OCI-M2 (cell line): Measurements from ENCODE around the gene LAMC1.
"Not testable (repeated sequence)": the region's sequence is repeated elsewhere in the genome, so short reads cannot be mapped to it uniquely, and the experiment has no call there.

Experiments
- DNase-seq: peaks from one replicate; lab custom pipeline; 2025; ENCODE audit not compliant: unreplicated experiment; lab: John Stamatoyannopoulos, UW

Gene LAMC1

GRCh38 chr1:183043254-183043653 lies 20.0 kb downstream of the LAMC1 start:
- no peak for DNase-seq

DNA sequence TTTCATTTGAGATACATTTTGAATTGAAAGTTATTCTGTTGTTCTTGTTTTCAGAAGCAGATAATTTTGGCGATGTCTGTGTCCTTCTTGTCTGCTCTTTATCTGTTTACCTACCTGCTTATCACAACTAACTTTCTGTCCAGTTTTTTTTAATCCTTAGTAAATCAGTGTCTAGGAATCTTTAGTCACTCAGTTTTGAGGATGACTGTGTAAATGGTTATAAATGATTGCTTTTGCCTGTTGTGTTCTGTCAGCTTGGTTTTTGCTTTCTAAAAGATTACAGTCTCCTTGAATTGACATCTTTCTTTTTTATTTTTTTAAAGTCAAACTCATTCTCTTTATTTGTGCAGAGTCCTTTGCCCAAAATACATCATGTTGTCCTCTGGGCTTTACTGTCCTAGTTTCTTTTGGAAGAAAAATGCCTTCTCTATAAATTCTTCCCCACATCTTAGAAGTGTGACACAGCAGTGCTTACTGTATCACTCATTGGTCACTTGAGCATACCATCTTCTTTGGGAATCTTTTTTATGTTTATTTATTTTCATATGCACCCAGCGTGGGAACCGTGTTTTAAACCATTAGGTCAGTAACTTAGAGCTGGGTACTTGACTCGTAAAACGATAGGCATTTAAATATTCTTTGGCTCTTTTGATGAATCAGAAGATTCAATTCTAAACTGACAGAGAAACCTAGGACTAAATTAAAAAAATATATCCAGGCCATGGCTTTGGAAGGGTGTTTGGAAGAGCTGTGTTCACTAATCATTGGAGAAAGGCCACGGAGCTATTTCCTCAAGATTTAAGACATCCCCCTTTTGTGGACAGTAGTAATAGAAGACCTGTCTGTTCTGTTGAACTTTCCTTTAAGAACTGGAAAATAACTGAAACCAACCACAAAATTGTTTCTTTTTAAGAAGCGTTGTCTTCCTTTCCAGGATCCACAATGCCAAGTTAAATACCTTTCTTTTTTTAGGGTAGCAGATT lies 20.9 kb downstream of the LAMC1 start:
- DNase-seq = no peak

DNA sequence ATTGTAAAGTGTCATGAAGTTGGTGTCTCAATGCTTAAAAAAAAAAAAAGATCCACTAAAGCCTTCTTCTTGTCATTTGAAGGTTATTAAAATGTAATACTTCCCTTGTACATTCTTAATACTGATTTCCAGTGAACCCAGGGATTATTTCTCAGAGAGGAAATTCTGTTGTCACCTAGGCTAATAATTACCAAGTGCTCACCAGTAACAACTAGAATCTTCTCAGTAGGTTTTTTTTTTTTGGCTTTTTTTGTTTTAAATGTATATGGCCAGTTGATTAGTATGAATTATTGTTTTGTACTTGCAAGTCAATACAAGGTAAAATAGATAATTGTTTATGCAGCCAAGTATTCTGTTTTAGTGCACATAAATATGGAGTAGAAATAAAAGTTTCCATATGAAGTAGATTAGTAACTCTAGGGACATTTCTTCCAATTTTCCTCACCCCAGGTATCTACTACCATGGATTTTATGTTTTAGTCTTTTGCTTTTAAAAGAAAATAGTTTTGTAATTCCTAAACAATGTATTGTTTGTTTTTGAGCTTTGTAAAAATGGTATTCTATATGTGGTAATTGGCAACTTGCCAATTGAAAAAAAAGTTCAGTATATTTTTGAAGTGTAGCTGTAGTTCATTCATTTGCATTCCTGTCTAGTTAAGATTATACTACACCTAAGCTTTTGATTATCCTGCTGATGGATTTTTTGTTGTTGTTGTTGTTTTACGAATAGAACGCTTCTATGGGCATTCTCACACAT lies 21.9 kb downstream of the LAMC1 start:
- no peak for DNase-seq

DNA sequence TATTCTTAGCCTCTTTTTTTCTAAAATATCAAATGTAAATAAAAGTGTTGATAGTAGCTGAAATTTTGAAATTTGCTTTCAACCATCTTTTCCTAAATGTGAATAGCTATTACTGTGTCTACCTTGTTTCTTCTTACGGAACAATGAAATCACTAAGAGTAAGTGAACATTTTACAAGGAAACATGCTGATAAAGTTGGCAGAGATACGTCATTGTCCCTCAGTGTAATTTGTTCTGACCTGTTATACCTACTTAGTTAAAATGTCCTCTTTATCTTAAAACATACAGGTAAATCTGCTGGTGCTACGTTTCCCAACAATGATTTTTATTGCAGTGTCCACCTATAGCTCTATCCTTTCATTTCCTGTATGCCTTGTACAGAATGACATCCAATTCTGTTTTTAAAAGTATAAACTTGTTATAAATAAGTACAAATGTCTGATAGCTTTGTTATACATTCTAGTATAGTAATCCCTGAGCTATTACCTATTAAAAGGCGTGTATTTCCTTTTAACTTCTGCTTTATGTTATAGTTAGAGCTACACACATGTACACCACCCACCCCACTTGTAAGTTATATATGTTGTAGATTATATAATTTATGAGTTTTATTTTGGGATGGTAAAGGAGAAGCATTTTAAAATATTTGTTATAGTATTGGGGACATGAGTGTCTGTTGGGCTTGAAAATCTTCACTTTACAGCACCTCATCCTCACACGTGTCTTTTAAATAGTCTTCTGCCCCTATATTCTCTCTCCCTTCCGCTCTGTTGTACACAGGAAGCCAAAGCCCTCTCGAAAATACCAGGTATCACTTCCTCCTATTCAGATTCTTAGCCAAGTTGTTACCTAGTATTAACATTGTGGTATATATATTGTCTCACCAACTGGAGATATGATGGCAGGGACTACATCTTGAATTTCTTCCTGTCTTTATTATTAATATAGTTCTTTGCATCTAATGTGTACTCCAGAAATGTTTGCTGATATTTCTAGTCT lies 25.2 kb downstream of the LAMC1 start:
- no peak for DNase-seq

GRCh38 chr1:183051546-183051945 lies 28.3 kb downstream of the LAMC1 start:
- DNase-seq = no peak

DNA sequence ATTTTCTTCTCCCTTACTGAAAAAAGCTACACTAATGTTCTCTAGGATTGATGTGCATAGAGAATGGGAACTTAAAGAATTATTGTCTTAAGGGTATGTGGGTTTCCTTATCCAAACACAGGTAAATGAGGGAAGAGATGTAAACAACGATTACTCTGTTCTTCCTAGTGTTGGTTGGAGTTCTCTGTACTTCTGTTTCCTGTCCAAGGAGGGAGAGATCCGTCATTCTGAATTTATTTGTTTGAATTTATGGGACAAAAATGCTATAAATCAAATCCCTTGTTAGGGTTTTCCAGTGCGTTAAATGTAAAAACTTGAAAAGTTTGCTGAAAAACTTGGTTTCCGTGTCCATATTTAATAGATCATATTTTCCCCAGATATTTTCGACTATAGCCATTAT lies 29.6 kb downstream of the LAMC1 start:
- no peak for DNase-seq

DNA sequence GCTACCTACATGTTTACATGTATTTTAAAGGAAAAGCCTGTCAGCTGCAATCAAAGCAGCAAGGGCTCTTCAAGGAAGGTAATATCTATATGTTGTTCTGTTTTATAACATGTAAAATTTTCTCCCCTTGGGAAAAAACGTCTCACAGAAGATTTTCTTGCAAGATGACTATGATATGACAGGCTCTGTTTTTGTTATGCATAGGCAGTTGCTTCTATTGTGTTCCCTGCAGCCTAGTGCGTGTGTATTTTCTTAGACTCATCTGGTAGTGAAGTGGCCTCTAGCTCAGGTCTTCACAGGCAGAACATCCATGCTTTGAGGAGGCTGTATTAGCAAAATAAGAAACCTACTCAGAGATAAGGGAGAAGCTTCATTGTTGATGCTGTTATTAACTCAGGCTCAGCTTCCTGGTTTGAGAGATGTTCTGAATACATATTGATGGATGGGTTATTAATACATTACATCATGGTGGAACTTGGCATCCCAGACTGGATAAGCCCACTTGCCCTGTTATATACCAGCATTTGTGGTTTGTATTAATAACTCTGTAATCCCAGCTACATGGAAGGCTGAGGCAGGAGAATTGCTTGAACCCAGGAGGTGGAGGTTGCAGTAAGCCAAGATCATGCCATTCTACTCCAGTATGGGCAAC lies 35.8 kb downstream of the LAMC1 start:
- DNase-seq = no peak

GRCh38 chr1:183061194-183061593 lies 38.0 kb downstream of the LAMC1 start:
- DNase-seq = no peak

DNA sequence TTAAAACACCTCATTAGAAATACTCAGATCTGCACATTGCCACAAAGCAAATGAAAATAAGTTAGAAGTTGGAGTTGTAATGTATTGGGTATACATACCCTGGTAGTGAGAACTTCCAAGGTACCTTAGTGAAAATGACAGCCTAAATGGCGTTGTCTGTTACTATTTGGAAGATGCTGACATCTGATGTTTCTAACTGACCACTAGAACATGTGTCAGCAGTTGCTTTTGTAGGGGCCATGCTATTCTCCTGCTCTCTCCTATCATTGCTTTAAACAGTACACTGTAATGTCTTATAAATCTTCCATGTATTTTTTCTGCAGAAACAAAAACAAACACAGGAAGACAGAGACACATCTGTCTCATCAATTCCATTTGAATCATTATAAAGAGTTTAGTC lies 40.1 kb downstream of the LAMC1 start:
- DNase-seq = no peak

DNA sequence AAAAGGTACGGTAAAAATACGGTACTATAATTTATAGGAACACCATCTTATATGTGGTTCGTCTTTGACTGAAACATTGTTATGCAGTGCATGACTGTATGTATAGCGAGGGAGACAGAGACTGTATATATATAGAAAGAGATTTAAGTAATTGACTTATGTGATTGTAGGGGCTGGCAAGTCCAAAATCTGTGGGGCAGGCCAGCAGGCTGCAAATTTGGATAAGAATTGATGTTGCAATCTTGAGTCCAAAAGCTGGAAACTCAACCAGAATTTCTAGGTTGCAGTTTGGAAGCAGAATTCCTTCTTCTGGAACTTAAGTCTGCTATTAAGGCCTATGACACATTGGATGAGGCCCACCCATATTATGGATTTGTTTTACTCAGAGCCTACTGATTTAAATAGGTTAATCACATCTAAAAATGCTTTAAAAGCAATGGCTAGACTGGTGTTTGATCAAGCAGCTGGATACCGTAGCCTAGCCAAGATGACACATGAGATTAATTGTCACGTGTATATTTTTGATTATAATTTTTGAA lies 42.0 kb downstream of the LAMC1 start:
- DNase-seq = no peak

GRCh38 chr1:183066432-183066831 lies 43.2 kb downstream of the LAMC1 start:
- DNase-seq = not testable (repeated sequence)

- no peak for DNase-seq
Observed at GRCh38 chr1:183069562-183070216, 46.5 kb downstream of the LAMC1 start.

- DNase-seq = no peak
Observed at GRCh38 chr1:183070234-183070922, 47.2 kb downstream of the LAMC1 start.

- DNase-seq = no peak
Observed at GRCh38 chr1:183070923-183071618, 47.9 kb downstream of the LAMC1 start.

GRCh38 chr1:183072595-183072994 lies 49.4 kb downstream of the LAMC1 start:
- not testable (repeated sequence) for DNase-seq

DNA sequence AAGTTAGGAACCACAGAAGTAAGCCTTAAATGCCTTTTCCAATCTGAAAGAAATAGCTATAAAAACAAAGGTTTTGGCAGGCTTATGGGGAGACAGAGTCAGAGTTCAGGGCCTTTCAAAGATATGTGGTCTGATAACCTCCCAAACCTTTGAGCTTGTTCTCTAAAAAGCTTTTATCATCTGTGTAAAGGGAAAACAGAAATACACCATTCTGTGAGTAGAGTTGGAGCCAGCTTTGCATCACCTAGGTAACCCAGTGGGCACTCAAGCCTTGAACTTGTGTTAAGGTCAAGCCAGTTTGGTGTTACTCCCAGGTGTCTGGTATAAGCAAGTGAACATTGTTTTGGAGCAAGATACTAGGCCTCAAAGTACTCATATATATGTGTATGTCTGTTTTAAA lies 50.1 kb downstream of the LAMC1 start:
- no peak for DNase-seq

GRCh38 chr1:183074215-183074614 lies 51.0 kb downstream of the LAMC1 start:
- no peak for DNase-seq

GRCh38 chr1:183075861-183076260 lies 52.6 kb downstream of the LAMC1 start:
- DNase-seq = no peak
